ENCODE data around the gene TWF1. TPM values are rescaled to one million over a fixed set of nuclear protein-coding genes. Genes with fewer than 3 reads are reported as not detected.

Gene TWF1
- total and polyA plus RNA-seq, 2 of the 8 experiments (the other 6 are each of a cell fraction or from before 2014, with no cell fraction given), result 7.6 to 27.9 TPM

DNA sequence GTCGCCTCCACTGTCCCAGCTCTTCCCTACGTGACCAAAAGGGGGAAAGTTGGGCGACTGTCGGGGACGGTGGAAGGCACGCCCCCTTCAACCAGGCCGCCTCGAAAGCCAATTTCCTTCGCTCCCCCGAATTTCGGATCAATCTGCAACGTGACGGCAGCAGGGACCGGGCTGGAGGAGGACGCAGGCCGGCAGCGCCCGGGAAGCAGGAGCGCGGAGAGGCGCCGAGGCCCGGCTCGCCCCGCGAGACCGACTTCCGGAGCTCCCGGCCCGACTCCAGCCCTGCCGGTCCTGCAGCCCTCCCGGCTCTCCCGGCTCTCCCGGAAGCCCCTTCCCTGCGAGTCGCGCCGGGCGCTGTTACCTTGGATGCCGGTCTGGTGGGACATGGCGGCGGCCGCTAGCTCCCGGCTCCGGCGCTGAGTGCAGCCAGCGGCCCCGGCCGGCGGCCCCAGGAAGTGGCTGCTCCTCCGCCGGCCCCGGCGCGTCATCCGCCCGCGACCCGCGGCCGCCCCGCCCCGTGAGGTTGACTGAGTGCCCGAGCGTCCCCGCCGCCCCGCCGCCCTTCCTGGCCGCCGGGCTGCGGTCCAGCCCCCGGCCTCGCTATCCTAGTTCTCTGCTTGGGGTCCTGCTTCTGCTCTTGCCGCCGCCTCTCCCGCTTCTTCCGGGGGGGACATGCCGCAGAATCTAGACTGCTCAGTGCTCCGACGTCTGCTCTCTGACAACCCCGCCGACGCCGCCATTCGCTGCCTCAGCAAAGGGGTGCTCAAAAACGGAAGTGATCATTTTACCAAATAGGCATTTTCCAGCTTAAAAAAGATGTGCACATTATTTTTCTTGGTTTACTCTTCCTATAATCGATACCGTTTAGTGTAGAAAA is at the start of gene TWF1 (continued):
- peak; percentile 83 for TF ChIP-seq KDM4A (IDR thresholded peaks at IDR 0.05; ENCODE audit: low read depth, low read length, severe bottlenecking)
- 0 out of 2 replicates have a peak, but pooled peaks have one; percentile 25 for TF ChIP-seq SRF (IDR thresholded peaks at IDR 0.05; ENCODE audit: low read depth, low read length)
- no peak for TF ChIP-seq TCF12 (IDR thresholded peaks at IDR 0.05; ENCODE audit: low read depth, low read length)
- TF ChIP-seq JUN (IDR thresholded peaks at IDR 0.05; ENCODE audit: low read depth, low read length), result no peak
- peak; percentile 65 for TF ChIP-seq YY1 (IDR thresholded peaks at IDR 0.05; ENCODE audit: low read depth, low read length)
- no peak for TF ChIP-seq BACH1 (IDR thresholded peaks at IDR 0.05; ENCODE audit: low read length)
- no peak; the same call in 1 of the 2 replicates for TF ChIP-seq CHD2 (IDR thresholded peaks at IDR 0.05; ENCODE audit: low read length)
- TF ChIP-seq TAF1 (IDR thresholded peaks at IDR 0.05; ENCODE audit: low read depth, low read length), result peak; percentile 92
- TF ChIP-seq KDM1A (IDR thresholded peaks at IDR 0.05; ENCODE audit: borderline replicate concordance, low read length), result no peak
- TF ChIP-seq RAD21 (IDR thresholded peaks at IDR 0.05 in 1 of 2, conservative IDR thresholded peaks at IDR 0.05 in 1 of 2; ENCODE audit: low read depth in 2 of 2, low read length in 2 of 2), result peak; percentile 5 to 15; a peak in 2 of 4 replicates
- peak; percentile 72 to 91 for TF ChIP-seq POLR2A (IDR thresholded peaks at IDR 0.05; ENCODE audit: control extremely low read depth in 1 of 2, low read depth in 2 of 2, low read length in 2 of 2)
- TF ChIP-seq TBP (IDR thresholded peaks at IDR 0.05; ENCODE audit: low read depth, low read length), result peak; percentile 62
- no peak for TF ChIP-seq GTF2F1 (IDR thresholded peaks at IDR 0.05; ENCODE audit: borderline replicate concordance, low read depth, low read length)
- peak; percentile 94; the same call in 1 of the 2 replicates for TF ChIP-seq RBBP5 (IDR thresholded peaks at IDR 0.05; ENCODE audit: borderline replicate concordance, low read depth, low read length)
- TF ChIP-seq EP300 (IDR thresholded peaks at IDR 0.05; ENCODE audit: borderline replicate concordance in 1 of 2, low read depth in 2 of 2, low read length in 2 of 2), result no peak
- peak; percentile 94 for TF ChIP-seq CREB1 (IDR thresholded peaks at IDR 0.05)
- TF ChIP-seq SP4 (IDR thresholded peaks at IDR 0.05; ENCODE audit: low read length), result no peak
- TF ChIP-seq, protein P1, sequence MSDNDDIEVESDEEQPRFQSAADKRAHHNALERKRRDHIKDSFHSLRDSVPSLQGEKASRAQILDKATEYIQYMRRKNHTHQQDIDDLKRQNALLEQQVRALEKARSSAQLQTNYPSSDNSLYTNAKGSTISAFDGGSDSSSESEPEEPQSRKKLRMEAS (IDR thresholded peaks at IDR 0.05), result no peak; the same call in 1 of the 2 replicates
- no peak for TF ChIP-seq SP2 (IDR thresholded peaks at IDR 0.05; ENCODE audit: low read length)
- no peak for TF ChIP-seq CEBPB (IDR thresholded peaks at IDR 0.05; ENCODE audit: low read depth, low read length)

Measured in H1 (cell line).